ENCODE data around the gene STAC2. TPM values are rescaled to one million over a fixed set of nuclear protein-coding genes. Genes with fewer than 3 reads are reported as not detected.

Gene STAC2
- total RNA-seq, 4 donors from 2014 or later: 0.27 to 0.66 TPM; not detected in 2

- no peak for TF ChIP-seq POLR2A (IDR thresholded peaks at IDR 0.05)
- TF ChIP-seq CTCF (IDR thresholded peaks at IDR 0.05): no peak
- no peaks in the 10 kb centered on the region for H3K27me3 ChIP-seq
- no peaks in the 10 kb centered on the region for H3K36me3 ChIP-seq
- H3K9me3 ChIP-seq: no peaks in the 10 kb centered on the region
- H3K4me3 ChIP-seq: no peak overlapping the region
- no peak for DNase-seq
- no peak overlapping the region for H3K27ac ChIP-seq
- H3K4me1 ChIP-seq: peaks cover 0 to 7% (median 3%) of the 10 kb centered on the region in 4 donors
Measured at GRCh38 chr17:39240631-39241030, 14.9 kb upstream of the STAC2 start.

- TF ChIP-seq CTCF (IDR thresholded peaks at IDR 0.05): peak; percentile 39 to 65 (median 58)
- no peak for TF ChIP-seq POLR2A (IDR thresholded peaks at IDR 0.05)
- Histone ChIP-seq H3K9me3 (no peaks in the 10 kb centered on the region), H3K4me1 (peaks cover 0 to 7% (median 3%) of the 10 kb centered on the region in 4 donors), H3K27me3 (no peaks in the 10 kb centered on the region), H3K27ac (no peak overlapping the region), H3K36me3 (no peaks in the 10 kb centered on the region), H3K4me3 (no peak overlapping the region)
- peak; percentile 76 to 87 (median 79) for DNase-seq
Measured at GRCh38 chr17:39239640-39240314, 14.0 kb upstream of the STAC2 start.

- peak in 2 of 3 donors; percentile 71 to 81 for DNase-seq
- Histone ChIP-seq H3K27me3 (no peaks in the 10 kb centered on the region), H3K4me1 (no peaks in the 10 kb centered on the region), H3K36me3 (no peaks in the 10 kb centered on the region), H3K4me3 (peak overlapping the region in 1 of 4 donors; percentile 3), H3K27ac (peak overlapping the region in 2 of 4 donors; percentile 16 to 57), H3K9me3 (no peaks in the 10 kb centered on the region)
- TF ChIP-seq POLR2A (IDR thresholded peaks at IDR 0.05) (no peak), CTCF (IDR thresholded peaks at IDR 0.05) (no peak)
Measured at GRCh38 chr17:39238311-39238972, 12.7 kb upstream of the STAC2 start.

- Histone ChIP-seq H3K9me3 (no peaks in the 10 kb centered on the region), H3K27me3 (no peaks in the 10 kb centered on the region), H3K27ac (no peak overlapping the region), H3K4me1 (no peaks in the 10 kb centered on the region), H3K4me3 (no peak overlapping the region), H3K36me3 (no peaks in the 10 kb centered on the region)
- no peak for DNase-seq
- TF ChIP-seq POLR2A (IDR thresholded peaks at IDR 0.05) (no peak), CTCF (IDR thresholded peaks at IDR 0.05) (no peak)
Measured at GRCh38 chr17:39237586-39237985, 11.8 kb upstream of the STAC2 start.

- H3K9me3 ChIP-seq: no peaks in the 10 kb centered on the region
- no peaks in the 10 kb centered on the region for H3K36me3 ChIP-seq
- H3K4me1 ChIP-seq: peaks cover 0 to 4% (median 1%) of the 10 kb centered on the region in 4 donors
- no peaks in the 10 kb centered on the region for H3K27me3 ChIP-seq
- no peak for DNase-seq
- TF ChIP-seq POLR2A (IDR thresholded peaks at IDR 0.05): no peak
- TF ChIP-seq CTCF (IDR thresholded peaks at IDR 0.05): no peak
- no peak overlapping the region for H3K4me3 ChIP-seq
- H3K27ac ChIP-seq: no peak overlapping the region
Measured at GRCh38 chr17:39236981-39237441, 11.3 kb upstream of the STAC2 start.

Measured in Peyer's patch (tissue), 4 donors.